ENCODE results near the gene ABCA3.
A peak's percentile ranks its signal among the peaks of the same experiment; 100 is the strongest.
"Not testable (repeated sequence)": the region's sequence is repeated elsewhere in the genome, so short reads cannot be mapped to it uniquely, and the experiment has no call there.

The ABCA3 gene

GRCh38 chr16:2242598-2242997, 97.9 kb downstream of the ABCA3 start:
- DNase-seq (ENCODE audit: low read depth in 1 of 2, low spot score in 1 of 2): no peak
- H3K27ac ChIP-seq (replicated peaks): no peak overlapping the region
- TF ChIP-seq CTCF (IDR thresholded peaks at IDR 0.05; ENCODE audit: insufficient read depth, low read length) (no peak), GABPA (IDR thresholded peaks at IDR 0.05; ENCODE audit: low read depth) (no peak), SPI1 (IDR thresholded peaks at IDR 0.05; ENCODE audit: borderline replicate concordance, low read depth) (peak; percentile 48)
- TF ChIP-seq, protein P1, sequence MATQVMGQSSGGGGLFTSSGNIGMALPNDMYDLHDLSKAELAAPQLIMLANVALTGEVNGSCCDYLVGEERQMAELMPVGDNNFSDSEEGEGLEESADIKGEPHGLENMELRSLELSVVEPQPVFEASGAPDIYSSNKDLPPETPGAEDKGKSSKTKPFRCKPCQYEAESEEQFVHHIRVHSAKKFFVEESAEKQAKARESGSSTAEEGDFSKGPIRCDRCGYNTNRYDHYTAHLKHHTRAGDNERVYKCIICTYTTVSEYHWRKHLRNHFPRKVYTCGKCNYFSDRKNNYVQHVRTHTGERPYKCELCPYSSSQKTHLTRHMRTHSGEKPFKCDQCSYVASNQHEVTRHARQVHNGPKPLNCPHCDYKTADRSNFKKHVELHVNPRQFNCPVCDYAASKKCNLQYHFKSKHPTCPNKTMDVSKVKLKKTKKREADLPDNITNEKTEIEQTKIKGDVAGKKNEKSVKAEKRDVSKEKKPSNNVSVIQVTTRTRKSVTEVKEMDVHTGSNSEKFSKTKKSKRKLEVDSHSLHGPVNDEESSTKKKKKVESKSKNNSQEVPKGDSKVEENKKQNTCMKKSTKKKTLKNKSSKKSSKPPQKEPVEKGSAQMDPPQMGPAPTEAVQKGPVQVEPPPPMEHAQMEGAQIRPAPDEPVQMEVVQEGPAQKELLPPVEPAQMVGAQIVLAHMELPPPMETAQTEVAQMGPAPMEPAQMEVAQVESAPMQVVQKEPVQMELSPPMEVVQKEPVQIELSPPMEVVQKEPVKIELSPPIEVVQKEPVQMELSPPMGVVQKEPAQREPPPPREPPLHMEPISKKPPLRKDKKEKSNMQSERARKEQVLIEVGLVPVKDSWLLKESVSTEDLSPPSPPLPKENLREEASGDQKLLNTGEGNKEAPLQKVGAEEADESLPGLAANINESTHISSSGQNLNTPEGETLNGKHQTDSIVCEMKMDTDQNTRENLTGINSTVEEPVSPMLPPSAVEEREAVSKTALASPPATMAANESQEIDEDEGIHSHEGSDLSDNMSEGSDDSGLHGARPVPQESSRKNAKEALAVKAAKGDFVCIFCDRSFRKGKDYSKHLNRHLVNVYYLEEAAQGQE (IDR thresholded peaks at IDR 0.05; ENCODE audit: insufficient replicate concordance, low read depth): no peak
- no peak overlapping the region for H3K4me3 ChIP-seq (replicated peaks; ENCODE audit: insufficient read depth, low read length)
- H3K27me3 ChIP-seq (ENCODE audit: insufficient read depth, poor library complexity, severe bottlenecking): no peaks in the 10 kb centered on the region

- not testable (repeated sequence) for DNase-seq (ENCODE audit: low read depth in 1 of 2, low spot score in 1 of 2); H3K4me3 ChIP-seq (replicated peaks; ENCODE audit: insufficient read depth, low read length); H3K27ac ChIP-seq (replicated peaks); H3K27me3 ChIP-seq (ENCODE audit: insufficient read depth, poor library complexity, severe bottlenecking)
These were observed 100.2 kb downstream of the ABCA3 start for GRCh38 chr16:2240331-2240730.

DNA sequence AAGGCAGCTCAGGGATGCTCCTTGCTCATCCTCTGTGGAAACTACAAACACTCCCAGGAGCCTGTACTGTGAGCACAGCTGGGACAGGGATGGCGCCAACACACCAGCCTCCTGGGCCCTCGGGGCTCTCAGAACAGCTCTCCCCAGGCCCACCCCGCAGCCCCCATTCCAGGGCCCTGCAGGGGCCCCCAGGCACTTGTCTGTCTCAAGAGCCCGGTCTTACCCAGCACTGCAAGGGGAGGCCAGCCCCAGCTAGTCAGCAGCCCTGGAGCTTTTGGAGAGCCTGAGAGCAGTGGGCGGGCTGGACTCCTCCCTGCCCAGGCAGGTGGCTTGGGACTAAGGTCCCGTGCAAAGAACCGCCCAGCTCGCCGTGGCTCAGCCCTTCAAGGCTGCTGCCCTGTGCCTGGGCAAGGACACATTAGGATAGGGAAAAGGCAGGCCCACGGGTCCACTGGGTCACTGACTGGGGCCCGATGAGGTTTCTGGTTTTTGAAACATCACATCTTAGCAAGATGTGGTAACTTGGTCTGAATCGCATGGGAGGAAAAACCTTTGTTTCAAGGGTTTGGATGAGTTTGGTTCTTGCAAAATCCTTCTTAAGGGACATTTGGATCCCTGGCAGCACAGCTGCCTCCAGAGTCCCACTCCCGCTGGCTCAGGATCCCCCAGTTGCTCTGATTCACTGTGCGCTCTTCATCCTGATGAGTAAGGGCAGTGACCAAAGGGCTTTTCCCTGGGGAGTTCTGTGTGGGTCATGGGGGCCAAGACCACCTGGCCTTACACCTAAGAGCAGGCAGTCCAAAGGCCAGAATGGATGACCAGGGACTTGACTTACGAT, 101.5 kb downstream of the ABCA3 start:
- Histone ChIP-seq H3K27me3 (ENCODE audit: insufficient read depth, poor library complexity, severe bottlenecking) (no peaks in the 10 kb centered on the region), H3K27ac (replicated peaks) (no peak overlapping the region), H3K4me3 (replicated peaks; ENCODE audit: insufficient read depth, low read length) (no peak overlapping the region)
- no peak for DNase-seq (ENCODE audit: low read depth in 1 of 2, low spot score in 1 of 2)
- TF ChIP-seq, protein P1 (IDR thresholded peaks at IDR 0.05; ENCODE audit: insufficient replicate concordance, low read depth): no peak
- TF ChIP-seq CTCF (IDR thresholded peaks at IDR 0.05; ENCODE audit: insufficient read depth, low read length): no peak
- TF ChIP-seq SPI1 (IDR thresholded peaks at IDR 0.05; ENCODE audit: borderline replicate concordance, low read depth): no peak
- TF ChIP-seq GABPA (IDR thresholded peaks at IDR 0.05; ENCODE audit: low read depth): no peak
- no peak for TF ChIP-seq POLR2AphosphoS5 (IDR thresholded peaks at IDR 0.05; ENCODE audit: low read depth)

DNA sequence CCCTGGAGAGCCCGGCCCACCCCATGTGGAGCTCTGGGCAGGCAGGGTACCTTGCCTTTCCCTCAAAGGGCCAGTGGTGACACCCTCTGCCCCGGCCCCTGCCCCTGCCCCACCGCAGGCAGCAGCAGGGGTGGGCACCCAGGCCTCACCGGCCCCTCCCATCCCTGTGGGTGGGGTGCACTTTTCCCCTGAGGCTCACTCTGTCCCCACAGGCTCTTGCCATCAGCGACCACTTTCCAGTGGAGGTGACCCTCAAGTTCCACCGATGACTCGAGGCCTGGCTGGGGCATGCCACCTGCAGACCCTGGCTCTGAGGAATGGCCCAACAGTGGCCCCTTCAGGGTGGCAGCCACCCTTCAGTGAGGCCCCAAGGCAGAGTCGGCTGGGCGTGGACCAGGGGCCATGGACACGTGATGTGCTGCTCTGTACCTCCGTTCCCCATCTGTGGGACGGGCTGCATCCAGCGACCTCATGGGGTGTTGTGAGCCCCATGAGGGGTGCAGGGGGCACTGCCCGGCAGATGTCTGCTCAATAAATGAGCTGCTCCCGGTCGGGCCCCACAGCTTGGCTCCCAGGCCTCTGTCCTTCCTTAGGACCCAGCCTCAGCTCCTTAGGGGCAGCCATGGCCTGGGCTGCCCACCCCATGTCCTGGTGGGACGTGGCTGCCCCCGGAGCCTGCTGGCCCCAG, 102.2 kb downstream of the ABCA3 start:
- Histone ChIP-seq H3K27me3 (ENCODE audit: insufficient read depth, poor library complexity, severe bottlenecking) (no peaks in the 10 kb centered on the region), H3K27ac (replicated peaks) (no peak overlapping the region), H3K4me3 (replicated peaks; ENCODE audit: insufficient read depth, low read length) (no peak overlapping the region)
- TF ChIP-seq SPI1 (IDR thresholded peaks at IDR 0.05; ENCODE audit: borderline replicate concordance, low read depth) (no peak), GABPA (IDR thresholded peaks at IDR 0.05; ENCODE audit: low read depth) (no peak), POLR2AphosphoS5 (IDR thresholded peaks at IDR 0.05; ENCODE audit: low read depth) (no peak; the same call in 1 of the 2 replicates), CTCF (IDR thresholded peaks at IDR 0.05; ENCODE audit: insufficient read depth, low read length) (no peak)
- TF ChIP-seq, protein P1 (IDR thresholded peaks at IDR 0.05; ENCODE audit: insufficient replicate concordance, low read depth): no peak
- no peak for DNase-seq (ENCODE audit: low read depth in 1 of 2, low spot score in 1 of 2)
